NK-92 (cell line): ENCODE measurements around the gene HMGB1.

Experiments used
- DNase-seq: peaks from one replicate; lab custom pipeline; 2025; ENCODE audit not compliant: unreplicated experiment; lab: John Stamatoyannopoulos, UW

Gene HMGB1

DNA sequence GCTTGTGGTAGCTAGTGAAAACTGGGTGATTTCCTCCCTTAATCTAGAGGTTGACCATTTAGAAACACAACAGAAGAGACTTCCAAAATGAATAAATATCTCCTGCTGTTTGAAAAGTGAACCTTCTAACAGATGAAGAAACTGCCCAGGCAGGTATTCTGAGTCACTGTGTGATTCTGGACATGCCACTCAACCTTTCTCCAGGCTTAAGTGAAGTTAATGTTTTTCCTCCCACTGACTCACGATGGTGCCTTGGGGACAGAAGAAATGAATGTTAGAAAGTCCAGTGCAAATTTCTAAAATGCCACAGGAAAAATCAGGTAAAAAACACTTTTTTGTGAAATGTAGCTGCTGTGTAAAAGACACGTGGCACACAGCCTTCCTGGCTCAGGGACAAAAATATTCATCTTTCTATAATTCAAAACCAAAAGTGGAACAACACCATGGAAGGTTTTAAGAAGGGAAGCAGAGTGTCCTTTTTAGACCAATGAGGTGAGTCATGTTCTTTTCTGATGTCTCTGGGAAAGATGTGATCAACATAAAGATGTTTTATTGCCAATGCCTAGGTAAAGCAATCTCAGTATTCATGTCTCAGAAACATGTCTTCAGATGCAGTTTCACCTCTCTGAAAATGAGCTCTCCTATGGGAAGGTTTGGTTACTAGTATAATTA is 34.3 kb downstream of the HMGB1 start:
- DNase-seq: no peak

GRCh38 chr13:30429721-30430694 is 35.7 kb downstream of the HMGB1 start:
- no peak for DNase-seq

GRCh38 chr13:30429235-30429634 is 36.5 kb downstream of the HMGB1 start:
- no peak for DNase-seq

GRCh38 chr13:30423891-30424290 is 41.8 kb downstream of the HMGB1 start:
- DNase-seq: no peak

DNA sequence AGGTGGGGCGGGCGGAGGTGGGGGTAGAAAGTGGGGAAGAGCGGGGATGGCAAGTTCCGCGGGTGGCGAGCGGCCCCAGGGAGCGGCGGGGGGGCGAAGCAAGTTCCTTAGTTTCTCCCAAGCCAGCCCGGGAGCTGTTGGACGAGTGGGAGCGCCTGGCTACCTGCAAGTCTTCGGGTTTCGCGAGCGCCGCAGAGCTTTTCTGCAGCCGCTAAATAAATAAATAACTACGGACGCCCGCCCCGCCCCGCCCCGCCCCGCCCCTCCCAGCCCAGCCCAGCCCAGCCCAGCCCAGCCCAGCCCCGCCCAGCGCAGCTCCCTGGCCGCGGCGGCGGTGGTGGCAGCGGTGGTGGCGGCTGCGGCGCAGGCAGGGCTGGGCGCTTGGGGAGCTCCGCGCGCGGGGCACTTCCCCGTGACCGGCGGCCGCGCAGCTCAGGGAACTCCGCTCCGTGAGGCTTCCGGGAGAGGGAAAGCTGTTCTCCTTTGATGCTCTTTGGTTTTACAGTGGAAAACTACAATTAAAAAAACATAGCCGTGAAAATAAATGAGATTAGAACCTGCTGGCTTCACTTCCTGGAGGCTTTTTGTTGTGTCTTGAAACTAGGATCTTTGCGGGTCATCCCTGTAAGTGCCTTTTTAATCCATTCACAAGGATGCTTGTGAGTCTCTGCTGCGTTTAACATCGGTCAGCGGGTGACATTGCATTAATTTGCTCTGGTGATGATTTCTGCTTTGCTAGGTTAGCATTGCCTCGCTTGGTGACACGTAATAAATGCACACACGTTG is 43.5 kb downstream of the HMGB1 start, which contains the start of gene UBE2L5:
UBE2L5 (plus strand) TSS at position 440 of the 786 bp plus-strand sequence. CDS start 5,498 bp downstream, outside the sequence.
- no peak for DNase-seq

GRCh38 chr13:30421093-30422053 is 44.4 kb downstream of the HMGB1 start:
- DNase-seq: no peak

- no peak for DNase-seq
Observed at GRCh38 chr13:30418717-30419459, 46.8 kb downstream of the HMGB1 start.

DNA sequence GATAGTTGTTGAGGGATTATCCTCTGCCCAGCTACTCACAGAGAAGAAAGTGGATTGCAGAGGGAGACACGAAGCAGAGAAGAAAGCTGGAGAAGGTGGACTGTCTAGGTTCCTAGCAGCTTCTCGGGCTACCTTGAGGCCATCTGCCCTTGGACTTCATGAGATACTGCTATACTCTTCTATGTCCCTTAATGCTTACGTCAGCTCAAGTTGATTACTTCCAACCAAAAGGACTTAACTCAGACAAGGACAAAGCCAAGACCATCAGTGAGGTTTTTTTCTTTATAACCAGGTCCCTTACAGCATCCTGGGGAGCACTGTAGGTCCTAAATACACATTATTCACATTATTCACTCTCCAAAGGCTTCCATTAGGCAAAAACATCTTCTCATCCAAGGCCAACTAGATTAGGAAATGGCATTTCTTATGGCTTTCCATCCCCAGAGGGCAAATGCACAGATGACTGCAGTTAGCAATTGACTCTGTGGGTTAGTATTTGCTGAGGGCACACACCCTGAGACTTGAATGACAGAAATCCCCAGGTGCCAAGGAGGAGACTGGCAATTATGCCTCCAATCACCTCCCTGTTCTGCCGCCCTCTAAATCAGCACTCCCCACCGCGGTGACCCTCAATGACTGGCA is 47.5 kb downstream of the HMGB1 start:
- no peak for DNase-seq

DNA sequence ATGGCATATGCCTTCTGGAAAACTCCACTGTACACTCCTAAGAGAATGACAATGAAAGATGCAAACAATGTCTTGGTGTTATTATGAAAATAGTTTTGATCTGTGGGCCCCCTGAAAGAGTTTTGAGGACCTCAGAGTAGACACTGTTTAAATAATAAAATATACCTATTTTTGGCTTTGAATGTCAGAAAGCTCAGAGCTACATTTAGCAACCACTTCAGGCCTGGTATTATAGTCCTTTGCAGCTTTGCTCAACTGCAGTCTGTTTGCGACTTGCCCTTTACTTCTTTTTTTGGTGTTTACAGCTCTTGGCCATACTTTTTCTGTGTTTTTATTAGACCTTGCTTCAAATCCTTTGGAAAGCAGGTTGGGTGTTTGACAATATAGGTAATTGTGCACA is 49.3 kb downstream of the HMGB1 start:
- no peak for DNase-seq

DNA sequence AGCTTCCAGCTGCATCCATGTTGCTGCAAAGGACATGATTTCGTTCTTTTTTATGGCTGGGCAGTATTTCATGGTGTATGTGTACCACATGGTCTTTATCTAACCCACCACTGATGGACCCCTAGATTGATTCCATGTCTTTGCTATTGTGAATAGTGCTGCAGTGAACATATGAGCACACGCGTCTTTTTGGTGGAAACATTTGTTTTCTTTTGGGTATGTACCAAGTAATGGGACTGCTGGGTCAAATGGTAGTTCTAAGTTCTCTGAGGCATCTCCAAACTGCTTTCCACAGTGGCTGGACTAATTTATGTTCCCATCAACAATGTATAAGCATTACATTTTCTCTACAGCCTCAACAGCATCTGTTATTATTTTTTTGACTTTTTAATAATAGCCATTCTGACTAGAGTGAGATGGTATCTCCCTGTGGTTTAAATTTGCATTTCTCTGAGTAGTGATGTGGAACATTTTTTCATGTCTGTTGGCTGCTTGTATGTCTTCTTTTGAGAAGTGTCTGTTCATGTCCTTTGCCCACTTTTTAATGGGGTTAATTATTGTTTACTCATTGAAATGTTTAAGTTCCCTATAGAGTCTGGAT is 50.2 kb downstream of the HMGB1 start:
- DNase-seq: no peak

DNA sequence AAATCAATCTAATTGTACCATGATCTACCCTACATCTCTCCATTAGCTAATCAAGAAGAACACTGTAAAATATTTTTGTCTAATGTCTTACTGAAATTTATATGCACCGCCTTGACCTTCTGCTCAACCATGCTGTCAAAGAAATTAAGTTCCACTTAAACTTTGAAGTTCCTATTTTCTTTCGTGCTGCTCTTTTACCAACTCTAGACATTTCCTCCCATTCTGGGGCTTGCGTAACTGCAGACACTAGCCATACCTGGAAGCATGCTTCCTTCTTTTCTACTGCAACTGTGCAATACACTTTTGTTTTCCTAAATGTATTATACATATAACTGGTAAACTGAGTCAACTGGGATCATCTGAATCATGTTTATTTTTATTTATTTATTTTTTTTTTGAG is 51.9 kb downstream of the HMGB1 start:
- DNase-seq: no peak

- no peak for DNase-seq
Observed at GRCh38 chr13:30412346-30412745, 53.4 kb downstream of the HMGB1 start.

- DNase-seq: no peak
Observed at GRCh38 chr13:30410705-30411125, 55.0 kb downstream of the HMGB1 start.

- DNase-seq: no peak
Observed at GRCh38 chr13:30409886-30410704, 55.6 kb downstream of the HMGB1 start.

- DNase-seq: peak; percentile 28
Observed at GRCh38 chr13:30408319-30409101, 57.2 kb downstream of the HMGB1 start.

DNA sequence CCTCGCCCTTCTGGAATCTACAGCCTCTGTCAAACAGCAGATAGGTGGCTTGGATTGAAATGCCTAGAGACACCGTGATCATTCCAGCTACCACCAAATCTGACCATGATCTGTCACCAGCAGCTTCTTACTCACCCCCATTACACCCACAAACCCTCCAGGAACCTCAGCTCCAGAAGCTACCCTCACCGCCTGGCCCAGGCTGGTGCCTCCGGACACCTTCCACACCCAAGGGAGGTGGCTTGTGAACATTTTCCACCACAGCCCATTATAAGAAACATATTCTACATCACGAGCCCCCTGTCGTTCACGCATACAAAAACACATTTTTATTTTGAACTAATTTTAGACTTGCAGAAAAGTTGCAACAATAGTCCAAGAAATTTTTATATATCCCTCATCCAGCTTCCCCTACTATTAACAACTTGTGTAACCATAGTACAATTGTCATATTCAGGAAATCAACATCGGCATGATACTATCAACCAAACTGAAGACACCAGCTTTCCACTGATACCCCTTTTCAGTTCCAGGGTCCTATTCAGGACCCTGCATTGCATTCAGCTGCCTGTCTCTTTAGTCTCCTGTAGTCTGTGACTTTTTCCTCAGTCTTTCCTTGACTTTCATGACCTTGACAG is 58.8 kb downstream of the HMGB1 start:
- no peak for DNase-seq
